Left renal pelvis (tissue), 4 donors: ENCODE results near the gene SPATC1L. TPM values are rescaled to one million over a fixed set of nuclear protein-coding genes. Genes with fewer than 3 reads are reported as not detected.

Source experiments
- DNase-seq, 4 donors: peaks; one replicate each; pipeline ENCODE4 v3.0.0-alpha.2; 2013; ENCODE audit warnings: low read depth in 4 of 4, low spot score in 3 of 4
- polyA plus RNA-seq, 4 donors: library from polyadenylated mRNA; unstranded; fragments of 120-200 nt; gene quantifications; one replicate each; pipeline ENCODE4 v1.2.1, GENCODE V29; 2013; ENCODE audit not compliant: insufficient read length in 4 of 4

SPATC1L gene
- polyA plus RNA-seq, 4 donors, result 5.9 to 15.6 (median 12.5) TPM

DNA sequence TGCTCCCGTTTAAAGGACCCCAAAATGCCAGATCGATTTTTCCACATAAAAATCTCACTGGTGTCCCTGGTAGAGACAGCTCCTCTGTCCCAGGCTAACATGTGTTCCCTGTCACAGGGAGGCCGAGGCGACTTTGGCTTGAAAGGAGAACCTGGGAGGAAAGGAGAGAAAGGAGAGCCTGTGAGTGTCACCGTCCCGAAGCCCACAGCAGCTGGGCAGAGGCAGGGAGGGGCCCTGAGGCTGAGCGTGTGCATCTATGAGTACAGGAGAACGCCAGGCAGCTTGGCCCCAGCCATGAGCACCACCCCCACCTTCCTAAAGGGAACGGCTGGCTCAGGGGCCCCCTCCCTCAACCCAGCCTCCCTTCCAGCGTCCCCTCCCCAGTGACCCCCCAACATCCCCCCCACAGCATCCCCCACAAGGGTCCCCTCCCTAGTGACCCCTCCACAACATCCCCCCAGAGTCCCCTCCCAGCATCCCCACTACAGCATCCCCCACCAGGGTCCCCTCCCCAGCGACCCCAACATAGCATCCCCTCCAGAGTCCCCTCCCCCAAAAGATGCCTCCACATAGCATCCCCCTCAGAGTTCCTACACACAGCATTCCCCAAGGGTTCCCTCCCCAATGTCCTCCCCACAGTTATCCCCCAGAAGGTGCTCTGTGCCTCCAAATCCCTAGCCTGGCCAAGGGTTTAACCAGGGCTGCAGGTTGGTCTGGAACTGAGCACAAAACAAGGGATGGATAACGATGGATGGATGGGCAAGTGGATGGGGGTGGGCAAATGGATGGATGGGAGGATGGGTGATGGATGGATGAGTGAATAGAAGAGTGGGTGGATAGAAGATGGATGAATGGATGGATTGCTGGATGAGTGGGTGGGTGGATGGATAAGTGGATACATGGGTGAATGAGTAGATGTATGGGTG, 61.2 kb downstream of the SPATC1L start:
- no peak for DNase-seq

DNA sequence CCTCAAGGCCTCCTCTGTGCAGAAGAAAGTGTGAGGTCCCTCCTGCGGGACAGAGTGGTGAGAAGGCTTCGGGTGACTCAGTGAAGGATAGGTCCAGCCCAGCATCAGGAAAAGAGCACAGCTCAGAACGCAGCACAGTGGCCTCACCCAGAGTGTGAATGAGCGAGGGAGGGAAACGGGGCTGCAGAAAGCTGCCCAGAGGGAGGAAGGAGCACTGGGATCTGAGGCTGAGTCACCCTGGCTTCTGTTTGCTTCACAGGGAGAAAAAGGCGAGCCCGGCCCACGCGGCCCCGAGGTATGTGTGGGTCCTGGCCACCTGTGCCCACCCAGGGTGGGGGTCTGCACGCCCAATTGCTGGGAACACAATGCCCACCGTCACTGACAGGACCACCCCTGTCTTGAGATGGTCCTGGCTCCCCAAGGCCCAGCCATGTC, 62.0 kb downstream of the SPATC1L start:
- no peak for DNase-seq

DNA sequence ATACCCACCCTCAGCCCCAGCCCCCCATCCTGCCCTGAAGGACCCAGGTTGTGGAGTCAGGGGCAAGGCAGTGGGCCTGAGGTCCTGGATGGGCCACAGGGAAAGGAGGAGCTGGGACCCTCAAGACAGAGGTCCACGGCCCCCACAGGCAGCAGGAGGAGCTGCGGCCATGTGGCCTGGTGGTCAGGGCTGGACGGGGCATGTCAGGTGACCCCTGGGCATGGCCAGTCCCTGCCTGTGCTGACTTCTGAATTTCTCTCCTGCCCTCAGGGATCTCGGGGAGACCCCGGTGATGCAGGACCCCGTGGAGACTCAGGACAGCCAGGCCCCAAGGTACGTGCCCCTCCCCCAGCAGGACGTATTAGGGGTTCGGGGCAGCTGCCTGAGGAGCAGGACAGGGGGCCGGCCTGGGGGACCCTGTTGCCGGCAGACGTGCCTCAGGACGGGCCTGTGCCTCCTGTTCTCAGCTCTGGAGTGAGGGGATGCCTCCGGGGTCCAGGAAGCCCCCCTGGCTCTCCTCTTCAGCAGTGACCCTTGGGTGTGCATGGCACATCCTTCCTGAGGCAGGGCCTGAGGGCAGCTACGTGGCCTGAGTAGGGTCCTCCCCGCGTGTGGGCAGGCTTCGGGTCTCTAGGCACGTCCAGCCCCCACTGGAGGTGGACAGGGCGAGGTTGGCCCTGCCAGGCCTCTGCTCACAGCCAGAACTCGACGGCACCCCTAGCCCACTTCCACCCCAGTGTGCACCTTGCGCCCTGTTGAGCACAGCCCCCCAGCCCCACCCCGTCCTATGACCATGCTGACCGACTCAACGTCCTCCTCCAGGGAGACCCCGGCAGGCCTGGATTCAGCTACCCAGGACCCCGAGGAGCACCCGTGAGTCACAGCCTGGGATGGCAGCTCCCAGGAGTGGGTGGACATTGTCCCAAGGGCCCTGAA, 62.7 kb downstream of the SPATC1L start:
- DNase-seq, result no peak

DNA sequence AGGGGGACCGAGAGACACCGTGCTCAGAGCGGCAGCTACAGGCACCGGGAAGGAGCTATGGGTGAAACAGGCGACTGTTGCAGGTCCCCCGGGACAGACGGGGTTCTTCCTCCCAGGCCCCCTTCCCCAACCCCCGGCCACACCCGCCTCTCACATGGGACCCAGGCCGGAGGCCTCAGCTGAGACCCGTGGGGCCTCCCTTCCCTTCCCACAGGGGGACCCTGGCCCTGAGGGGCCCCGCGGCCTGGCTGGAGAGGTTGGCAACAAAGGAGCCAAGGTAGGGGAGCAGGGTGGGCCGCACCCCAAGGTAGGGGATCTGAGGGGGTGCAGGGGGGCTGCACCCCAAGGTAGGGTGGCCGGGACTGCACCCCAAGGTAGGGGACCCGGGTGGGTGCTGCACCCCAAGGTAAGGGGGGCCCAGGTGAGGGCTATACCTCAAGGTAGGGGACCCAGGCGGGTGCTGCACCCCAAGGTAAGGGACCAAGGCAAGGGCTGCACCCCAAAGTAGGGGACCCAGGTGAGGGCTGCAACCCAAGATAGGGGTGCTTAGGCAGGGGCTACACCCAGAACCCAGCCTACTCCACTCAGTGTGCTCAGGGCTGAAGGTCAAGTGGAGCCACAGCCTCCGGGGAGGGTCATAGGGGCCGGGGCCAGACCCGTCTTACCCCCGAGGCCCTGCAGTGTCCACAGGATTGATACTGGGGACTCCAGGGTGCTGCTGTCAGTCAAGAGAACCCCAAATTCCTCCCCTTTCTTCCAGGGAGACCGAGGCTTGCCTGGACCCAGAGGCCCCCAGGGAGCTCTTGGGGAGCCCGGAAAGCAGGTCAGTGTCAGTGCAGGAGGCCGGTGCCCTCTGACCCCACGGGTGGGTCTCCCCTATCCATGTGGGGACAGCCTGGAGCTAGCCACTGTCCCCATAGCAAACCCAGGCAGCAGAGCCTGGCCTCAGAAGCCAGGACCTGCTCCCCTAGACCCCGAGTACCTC, 63.7 kb downstream of the SPATC1L start:
- no peak for DNase-seq

DNA sequence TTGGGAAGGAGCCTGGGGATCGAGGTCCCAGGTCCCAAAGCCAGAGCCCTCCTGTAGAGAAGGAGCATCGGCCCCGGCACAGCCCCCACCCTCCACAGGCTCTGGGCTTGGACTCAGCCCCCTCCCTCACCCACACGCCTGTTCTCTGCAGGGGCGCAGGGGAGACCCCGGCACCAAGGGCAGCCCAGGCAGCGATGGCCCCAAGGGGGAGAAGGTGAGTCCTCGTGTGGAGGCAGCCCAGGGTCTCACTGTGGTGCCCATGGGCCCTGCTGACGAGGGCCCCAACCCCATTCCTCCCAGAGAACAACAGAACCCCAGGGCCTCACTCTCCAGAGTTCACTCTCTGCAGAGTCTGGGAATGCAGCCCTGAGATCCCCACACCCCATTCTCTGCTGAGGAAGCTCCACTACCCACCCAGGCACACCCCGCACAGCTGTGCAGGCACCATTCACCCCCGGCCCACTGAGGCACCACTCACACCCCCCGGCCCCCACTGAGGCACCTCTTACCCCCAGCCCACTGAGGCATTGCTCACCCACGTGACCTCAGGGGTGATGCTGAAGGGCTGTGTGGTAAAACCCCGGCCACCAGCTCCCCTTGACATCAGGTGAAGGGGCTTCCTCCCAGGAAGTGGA, 64.5 kb downstream of the SPATC1L start:
- DNase-seq, result no peak

DNA sequence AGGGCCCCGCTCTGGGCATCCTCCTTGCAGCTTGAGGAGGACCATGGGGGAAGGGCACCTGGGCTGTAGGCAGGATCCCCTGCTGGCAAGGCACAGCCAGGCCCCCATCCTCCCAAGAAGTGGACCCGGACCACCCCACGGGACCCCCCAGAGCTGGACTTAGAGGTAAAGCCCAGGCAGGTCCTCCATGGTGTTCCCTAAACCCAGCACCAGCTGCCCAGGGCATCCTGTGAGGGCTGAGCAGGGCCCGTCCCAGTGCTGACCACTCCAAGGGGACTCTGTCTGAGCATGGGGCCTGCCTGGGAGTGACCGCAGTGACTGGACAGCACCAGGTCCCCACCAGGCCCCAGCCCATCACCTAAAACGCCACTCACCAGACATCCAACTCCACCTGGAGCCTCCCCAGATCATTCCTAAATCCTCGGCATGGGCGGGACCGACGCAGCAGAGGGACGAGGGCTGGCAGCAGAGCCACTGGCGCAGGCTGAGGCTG, 65.1 kb downstream of the SPATC1L start:
- DNase-seq, result no peak

DNA sequence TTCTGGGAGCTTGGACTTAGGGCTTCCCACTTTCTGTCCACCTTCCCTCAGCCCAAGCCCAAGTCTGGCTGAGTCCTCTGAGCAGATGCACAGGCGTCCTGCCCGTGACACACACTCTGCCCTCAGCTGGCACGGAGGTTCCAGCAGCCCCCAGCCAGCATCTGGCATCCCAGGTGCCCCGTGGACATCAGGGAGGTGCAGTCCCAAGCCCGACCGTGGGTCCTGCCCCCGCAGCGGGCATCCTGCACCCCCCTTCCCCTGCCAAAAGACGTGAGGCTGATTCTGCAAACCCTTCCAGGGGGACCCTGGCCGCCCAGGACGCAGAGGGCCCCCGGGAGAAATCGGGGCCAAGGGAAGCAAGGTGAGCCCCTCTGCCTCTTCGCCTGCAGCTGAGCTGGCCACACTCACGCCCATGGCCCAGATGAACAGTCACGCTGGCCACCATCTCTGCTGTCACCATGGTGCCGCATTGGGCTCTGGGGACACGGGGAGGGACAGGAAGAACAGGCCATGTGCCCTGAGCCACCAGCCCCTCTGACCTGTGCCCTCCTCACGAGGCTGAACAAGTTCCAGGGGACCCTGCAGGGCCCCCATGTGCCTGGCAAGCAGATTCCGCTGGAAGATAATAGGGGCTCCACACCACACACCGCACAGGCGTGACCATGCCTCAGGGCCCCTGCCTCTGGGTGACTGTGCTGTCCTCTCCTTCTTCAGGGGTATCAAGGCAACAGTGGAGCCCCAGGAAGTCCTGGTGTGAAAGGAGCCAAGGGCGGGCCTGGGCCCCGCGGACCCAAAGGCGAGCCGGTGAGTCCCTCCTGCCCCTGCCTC, 65.7 kb downstream of the SPATC1L start:
- no peak for DNase-seq

DNA sequence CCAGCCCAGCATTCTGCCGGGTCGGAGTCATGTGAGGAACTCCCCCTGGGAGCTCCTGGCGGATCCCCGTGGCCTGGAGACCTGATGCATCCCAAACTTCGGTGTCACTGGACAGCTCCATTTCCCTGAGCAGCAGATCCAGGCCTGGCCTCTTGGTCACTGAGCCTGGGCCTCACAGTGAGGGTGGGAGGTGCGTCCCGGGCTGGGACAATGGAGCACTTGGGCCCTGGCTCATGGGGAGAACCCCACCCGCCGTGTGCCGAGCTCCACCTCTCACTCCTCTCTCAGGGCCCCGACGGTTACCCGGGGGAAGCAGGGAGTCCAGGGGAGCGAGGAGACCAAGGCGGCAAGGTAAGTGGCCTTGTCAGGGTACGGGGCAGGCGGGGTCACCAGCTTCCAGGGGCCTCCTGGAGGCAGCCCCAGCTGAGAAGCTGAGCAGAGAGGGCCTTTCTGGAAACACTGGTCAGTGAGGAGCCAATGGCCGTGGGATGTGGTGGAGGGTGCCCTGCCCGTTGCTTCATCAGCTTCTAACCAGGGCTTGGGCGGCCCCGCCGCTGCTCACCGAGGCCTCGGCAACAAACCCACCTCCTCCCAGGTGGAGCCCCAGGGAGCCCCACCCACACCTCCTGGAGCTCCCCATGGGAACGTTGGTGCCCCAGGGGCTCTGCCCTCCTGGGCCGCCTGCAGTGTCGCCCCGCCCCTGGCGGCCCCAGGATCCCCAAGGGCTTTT, 66.5 kb downstream of the SPATC1L start:
- DNase-seq, result no peak

DNA sequence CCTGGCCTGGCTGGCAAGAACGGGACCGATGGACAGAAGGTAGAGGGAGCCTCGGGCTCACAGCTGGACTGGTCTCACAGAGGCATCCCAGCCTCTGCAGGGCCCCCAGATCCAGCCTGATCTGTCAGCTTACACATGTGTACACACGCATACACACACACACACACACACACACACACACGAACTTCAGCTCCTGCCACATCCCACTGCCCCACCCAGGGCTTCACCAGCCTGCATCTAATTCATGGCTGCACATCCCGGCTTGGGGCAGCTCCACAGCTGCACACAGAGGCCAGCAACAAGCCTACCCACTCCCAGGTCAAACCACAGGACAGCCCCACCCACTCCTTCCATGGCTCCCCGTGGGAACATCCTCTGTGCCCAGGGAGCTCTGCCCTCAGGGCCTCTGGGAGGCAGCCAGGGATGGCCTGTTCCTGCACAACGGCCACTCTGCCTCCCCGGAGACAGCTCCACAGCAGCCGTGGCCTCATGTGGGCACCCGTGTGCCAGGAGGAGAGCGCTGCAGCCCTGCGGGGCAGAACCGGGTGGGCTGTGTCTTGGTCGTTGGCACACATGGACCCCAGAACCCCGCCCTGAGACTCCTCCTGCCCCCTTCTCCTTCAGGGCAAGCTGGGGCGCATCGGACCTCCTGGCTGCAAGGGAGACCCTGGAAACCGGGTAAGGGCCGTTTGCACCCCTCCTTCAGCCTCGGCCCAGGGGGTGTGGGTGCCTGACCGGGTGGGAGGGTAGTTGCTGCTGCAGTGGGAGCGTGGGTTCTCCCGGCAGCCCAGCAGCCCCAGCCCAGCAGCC, 67.3 kb downstream of the SPATC1L start:
- no peak for DNase-seq

DNA sequence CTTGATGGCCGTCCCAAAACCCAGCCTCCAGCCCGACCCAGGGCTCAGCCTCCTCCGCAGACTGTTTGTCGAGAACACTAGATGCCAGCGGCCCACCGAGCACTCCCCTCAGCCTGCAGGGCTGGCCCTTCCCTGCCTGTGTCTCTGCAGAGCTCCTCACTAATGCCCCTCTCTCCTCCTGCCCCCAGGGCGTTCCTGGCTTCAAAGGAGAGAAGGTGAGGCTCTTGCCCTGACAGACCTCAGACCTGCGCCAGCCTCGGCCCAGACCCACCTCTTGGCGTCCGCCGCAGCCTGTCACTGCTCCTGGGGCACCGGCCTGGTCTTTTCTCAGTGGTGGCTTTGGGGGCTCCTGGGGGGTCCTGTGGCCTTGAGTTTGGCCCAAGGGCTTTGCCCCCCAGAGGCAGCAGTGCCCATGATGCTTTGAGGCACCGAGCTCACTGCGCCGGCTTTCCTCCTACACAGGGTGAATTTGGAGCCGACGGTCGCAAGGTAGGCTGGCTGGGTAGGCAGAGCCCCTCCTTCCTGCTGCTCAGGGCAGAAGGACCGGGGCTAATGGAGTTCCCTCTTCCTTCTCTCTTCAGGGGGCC, 68.0 kb downstream of the SPATC1L start:
- DNase-seq, result no peak

DNA sequence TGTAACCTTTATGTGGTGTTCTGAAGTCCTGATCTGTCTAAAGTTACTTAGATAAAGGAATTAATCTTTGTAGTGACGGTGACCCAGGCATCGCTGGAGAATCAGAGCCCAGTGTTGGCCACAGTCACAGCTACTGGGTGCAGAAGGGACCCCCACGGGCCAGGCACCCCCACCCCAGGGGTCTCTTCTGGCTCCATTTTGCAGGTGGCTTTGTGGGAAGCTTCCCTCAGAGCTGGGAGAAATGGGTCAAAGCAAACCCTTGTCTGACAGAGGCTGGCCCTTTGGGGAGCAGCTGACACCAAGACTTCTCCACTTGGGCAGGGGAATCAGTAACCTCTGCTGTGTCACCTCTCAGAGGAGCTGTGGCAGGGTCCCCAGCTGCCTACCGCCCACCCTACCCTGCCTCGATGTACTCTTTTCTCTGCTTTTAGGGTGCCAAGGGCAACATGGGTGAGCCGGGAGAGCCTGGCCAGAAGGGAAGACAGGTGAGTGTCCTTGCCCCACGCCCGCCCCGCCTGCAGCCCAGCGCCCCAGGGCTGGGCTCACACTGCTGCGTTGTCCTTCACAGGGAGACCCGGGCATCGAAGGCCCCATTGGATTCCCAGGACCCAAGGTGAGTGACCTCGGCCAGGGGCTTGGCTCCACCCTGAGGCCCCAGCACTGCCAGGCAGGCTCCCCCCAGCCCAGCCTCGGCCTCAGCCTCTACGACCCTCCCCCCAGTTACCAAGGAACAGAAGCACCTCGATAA, 68.6 kb downstream of the SPATC1L start:
- DNase-seq, result no peak

DNA sequence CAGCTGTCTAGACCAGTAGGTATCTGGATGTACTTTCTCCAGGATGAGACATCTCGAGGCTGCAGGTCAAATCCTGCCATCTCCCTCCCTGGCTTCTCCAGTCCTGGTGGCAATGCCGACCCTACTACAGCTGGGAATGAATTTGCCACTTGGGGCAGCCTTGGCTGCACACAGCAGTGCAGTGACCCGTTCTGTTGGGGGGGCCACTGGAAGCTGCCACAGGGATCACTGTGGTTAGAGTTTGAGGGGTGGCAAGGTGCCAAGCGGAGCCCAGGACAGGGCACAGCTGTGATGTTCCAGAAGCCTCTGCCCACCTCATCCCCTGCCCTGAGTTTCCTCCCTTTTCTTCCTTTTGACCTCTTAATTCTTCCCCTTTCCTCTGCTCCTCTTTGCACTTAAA, 69.3 kb downstream of the SPATC1L start:
- DNase-seq, result no peak

DNA sequence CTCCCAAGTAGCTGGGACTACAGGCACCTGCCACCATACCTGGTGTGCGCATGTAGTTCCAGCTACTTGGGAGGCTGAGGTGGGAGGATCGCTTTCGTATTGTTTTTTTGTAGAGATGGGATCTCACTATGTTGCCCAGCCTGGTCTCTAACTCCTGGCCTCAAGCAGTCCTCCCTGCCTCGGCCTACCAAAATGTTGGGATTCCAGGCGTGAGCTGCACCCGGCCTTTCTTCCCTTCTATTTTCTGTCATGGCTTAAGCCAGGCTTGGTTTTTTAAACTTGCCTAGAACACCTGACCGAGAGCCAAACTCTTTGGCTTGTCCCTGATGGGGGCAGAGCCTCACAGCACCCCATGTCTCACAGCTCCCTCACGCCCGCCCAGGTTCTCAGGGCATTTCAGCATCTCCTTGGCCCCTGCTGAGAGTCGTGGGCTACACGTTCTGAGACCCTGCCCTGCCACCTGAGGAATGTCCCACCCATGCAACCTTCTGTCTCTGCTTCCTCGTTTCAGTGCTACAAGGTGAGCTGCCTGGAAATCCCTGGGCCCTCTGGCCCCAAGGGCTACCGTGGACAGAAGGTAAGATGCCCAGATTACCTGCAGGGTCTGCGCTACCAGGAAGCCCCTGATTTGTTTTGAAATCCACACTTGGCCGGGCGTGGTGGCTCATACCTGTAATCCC, 70.6 kb downstream of the SPATC1L start:
- DNase-seq, result no peak

DNA sequence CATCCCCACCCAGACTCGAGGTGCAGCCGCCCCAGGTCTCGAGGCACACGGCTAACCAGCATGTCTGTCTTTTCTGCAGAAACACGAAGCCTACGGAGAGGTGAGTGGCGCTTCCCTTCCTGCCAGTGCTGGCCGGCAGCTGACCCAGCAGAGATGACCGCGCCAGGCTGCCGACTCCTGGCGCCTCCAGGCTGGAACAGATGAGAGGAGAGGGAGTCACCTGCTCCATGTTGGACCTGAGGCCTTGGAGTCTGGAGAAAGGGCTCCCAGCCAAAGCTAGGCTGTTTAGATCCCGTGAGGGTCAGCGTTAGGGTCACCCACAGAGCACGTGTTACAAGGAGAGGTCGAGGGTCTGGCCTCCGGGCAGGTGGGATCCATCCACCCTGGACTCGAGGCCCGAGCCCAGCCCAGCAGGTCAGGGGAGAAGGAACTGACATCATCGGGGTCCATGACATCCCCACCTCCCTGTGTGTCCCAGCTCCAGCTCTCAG, 71.5 kb downstream of the SPATC1L start:
- DNase-seq, result no peak
